ENCODE measurements around the gene NCAM2. TPM values are rescaled to one million over a fixed set of nuclear protein-coding genes. Genes with fewer than 3 reads are reported as not detected.
A peak's percentile ranks its signal among the peaks of the same experiment; 100 is the strongest.
"Not testable (repeated sequence)": the region's sequence is repeated elsewhere in the genome, so short reads cannot be mapped to it uniquely, and the experiment has no call there.

Gene NCAM2
- total RNA-seq, 2 donors from 2014 or later = not detected

GRCh38 chr21:21149445-21149844, 151.2 kb downstream of the NCAM2 start:
- not testable (repeated sequence) for DNase-seq (ENCODE audit: low spot score); H3K4me1 Mint-ChIP-seq (ENCODE audit: low read depth in 2 of 2); H3K36me3 Mint-ChIP-seq; H3K27me3 Mint-ChIP-seq; H3K9me3 Mint-ChIP-seq; H3K4me3 Mint-ChIP-seq; ATAC-seq; H3K27ac Mint-ChIP-seq

- Mint-ChIP-seq H3K4me1 (ENCODE audit: low read depth in 2 of 2) (no peaks in the 10 kb centered on the region), H3K27me3 (peaks cover 0 to 8% of the 10 kb centered on the region in 2 donors), H3K9me3 (no peaks in the 10 kb centered on the region), H3K4me3 (no peak overlapping the region), H3K27ac (no peak overlapping the region), H3K36me3 (no peaks in the 10 kb centered on the region)
- DNase-seq (ENCODE audit: low spot score) (no peak), ATAC-seq (no peak)
Measured at GRCh38 chr21:21151231-21151630, 153.0 kb downstream of the NCAM2 start.

DNA sequence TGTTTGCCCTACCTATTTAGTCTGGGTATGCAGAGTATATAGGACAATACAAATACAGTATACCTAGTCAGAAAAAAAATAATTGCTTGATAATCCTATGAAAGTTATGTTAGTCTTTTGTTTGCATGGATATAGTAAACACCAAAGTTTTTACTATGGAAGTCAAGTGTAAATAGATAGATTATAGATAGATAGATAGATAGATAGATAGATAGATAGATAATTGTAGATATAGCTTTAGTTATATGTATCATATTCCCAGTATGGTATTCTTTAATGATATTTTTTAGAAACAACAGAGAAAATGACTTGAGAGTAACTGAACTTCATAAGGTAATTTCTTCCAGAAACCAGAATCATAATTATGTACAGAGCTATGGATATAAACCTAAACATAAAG, 158.2 kb downstream of the NCAM2 start:
- Mint-ChIP-seq H3K27me3 (peaks cover 0 to 8% of the 10 kb centered on the region in 2 donors), H3K27ac (no peak overlapping the region), H3K9me3 (no peaks in the 10 kb centered on the region), H3K4me3 (no peak overlapping the region), H3K4me1 (ENCODE audit: low read depth in 2 of 2) (no peaks in the 10 kb centered on the region), H3K36me3 (no peaks in the 10 kb centered on the region)
- ATAC-seq = no peak
- no peak for DNase-seq (ENCODE audit: low spot score)

GRCh38 chr21:21156957-21157356, 158.7 kb downstream of the NCAM2 start:
- H3K4me3 Mint-ChIP-seq = no peak overlapping the region

DNA sequence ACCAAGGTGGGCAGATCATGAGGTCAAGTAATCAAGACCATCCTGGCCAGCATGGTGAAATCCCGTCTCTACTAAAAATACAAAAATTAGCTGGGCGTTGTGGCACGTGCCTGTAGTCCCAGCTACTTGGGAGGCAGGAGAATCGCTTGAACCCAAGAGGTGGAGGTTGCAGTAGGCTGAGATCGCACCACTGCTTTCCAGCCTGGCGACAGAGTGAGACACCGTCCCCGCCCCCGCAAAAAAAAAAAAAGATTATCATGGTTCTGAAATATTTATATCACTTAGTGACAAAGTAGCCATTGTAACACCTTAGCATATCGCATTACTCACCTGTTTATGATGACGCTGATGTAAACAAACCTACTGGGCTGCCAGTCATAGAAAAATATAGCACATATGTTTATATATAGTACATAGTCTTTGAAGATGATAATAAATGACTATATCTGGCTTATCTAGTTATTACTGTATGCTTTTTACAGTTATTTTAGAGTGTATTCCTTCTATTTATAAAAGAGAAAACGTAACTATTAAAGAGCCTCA, 160.2 kb downstream of the NCAM2 start:
- Mint-ChIP-seq H3K27ac (no peak overlapping the region), H3K9me3 (no peaks in the 10 kb centered on the region), H3K36me3 (no peaks in the 10 kb centered on the region), H3K4me3 (no peak overlapping the region), H3K27me3 (peaks cover 0 to 1% of the 10 kb centered on the region in 2 donors), H3K4me1 (ENCODE audit: low read depth in 2 of 2) (peaks cover 0 to 2% of the 10 kb centered on the region in 2 donors)
- DNase-seq (ENCODE audit: low spot score) (no peak), ATAC-seq (no peak)

More at GRCh38 chr21:21156957-21157356, 158.7 kb downstream of the NCAM2 start:
- H3K27me3 Mint-ChIP-seq = peaks cover 0 to 8% of the 10 kb centered on the region in 2 donors
- H3K36me3 Mint-ChIP-seq = no peaks in the 10 kb centered on the region
- H3K4me1 Mint-ChIP-seq (ENCODE audit: low read depth in 2 of 2) = no peaks in the 10 kb centered on the region
- H3K27ac Mint-ChIP-seq = no peak overlapping the region
- H3K9me3 Mint-ChIP-seq = no peaks in the 10 kb centered on the region
- DNase-seq (ENCODE audit: low spot score) (no peak), ATAC-seq (no peak)

DNA sequence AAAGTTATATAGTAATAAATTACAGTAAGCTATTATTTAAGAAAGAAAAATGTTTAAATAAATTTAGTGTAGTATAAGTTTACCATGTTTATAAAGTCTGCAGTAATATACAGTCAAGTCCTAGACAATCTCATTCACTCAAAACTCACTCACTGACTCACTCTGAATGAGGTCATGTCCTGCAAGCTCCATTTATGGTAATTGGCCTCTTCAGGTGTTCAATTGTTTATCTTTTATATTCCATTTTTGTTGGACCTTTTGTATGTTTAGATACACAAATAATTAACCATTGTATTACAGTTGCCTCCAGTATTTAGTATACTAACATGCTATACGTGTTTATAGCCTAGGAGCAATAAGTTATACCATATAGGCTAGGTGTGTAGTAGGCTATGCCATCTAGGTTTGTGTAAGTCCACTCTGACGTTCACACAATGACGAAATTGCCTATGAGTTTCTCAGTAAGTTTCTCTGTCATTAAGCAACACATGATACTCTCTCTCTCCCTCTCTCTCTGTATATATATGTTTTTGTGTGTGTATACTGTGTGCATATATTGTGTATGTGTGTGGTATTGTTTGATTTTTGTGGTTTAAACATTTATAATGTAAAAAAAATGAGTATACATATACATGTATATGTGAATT, 161.2 kb downstream of the NCAM2 start:
- no peaks in the 10 kb centered on the region for H3K9me3 Mint-ChIP-seq
- H3K4me1 Mint-ChIP-seq (ENCODE audit: low read depth in 2 of 2) = peaks cover 0 to 2% of the 10 kb centered on the region in 2 donors
- ATAC-seq (no peak), DNase-seq (ENCODE audit: low spot score) (no peak)
- H3K27me3 Mint-ChIP-seq = no peaks in the 10 kb centered on the region
- H3K4me3 Mint-ChIP-seq = no peak overlapping the region
- H3K27ac Mint-ChIP-seq = no peak overlapping the region
- no peaks in the 10 kb centered on the region for H3K36me3 Mint-ChIP-seq

GRCh38 chr21:21162786-21163185, 164.6 kb downstream of the NCAM2 start:
- Mint-ChIP-seq H3K4me1 (ENCODE audit: low read depth in 2 of 2) (peaks cover 0 to 6% of the 10 kb centered on the region in 2 donors), H3K27ac (no peak overlapping the region), H3K27me3 (no peaks in the 10 kb centered on the region), H3K36me3 (no peaks in the 10 kb centered on the region), H3K4me3 (no peak overlapping the region), H3K9me3 (no peaks in the 10 kb centered on the region)
- DNase-seq (ENCODE audit: low spot score) = no peak
- ATAC-seq = no peak

- Mint-ChIP-seq H3K27ac (no peak overlapping the region), H3K4me1 (ENCODE audit: low read depth in 2 of 2) (peaks cover 0 to 6% of the 10 kb centered on the region in 2 donors), H3K9me3 (no peaks in the 10 kb centered on the region), H3K36me3 (no peaks in the 10 kb centered on the region), H3K27me3 (no peaks in the 10 kb centered on the region), H3K4me3 (no peak overlapping the region)
- peak in 1 of 2 donors; percentile 73 for ATAC-seq
- no peak for DNase-seq (ENCODE audit: low spot score)
Measured at GRCh38 chr21:21163904-21164303, 165.7 kb downstream of the NCAM2 start.

DNA sequence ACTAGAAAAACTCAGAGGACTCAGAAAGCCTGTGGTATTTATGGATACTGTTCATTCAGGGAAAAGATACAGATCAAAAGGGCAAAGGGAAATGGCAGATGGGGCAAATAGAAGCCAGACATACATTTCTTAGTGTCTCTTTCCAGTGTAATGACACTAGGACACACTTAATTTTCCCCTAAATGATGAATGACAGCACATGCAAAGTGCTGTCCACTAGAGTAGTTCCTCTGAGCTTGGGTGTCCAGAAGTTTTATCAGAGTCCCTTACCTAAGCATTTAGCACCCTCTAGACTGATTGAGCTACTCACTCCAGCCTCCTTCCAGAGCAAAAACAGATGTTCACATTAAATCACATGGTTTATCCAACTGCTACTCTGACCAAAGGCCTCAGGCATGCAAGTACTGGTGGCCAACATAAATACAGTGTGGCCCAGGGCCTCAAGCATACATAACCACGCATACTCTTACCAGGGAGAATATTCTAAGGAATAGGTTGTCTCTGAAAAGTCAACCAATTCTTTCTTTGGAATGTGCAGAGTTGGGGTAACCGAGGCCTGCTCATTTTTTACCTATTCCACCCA, 166.9 kb downstream of the NCAM2 start:
- Mint-ChIP-seq H3K4me1 (ENCODE audit: low read depth in 2 of 2) (peaks cover 0 to 6% of the 10 kb centered on the region in 2 donors), H3K9me3 (no peaks in the 10 kb centered on the region)
- DNase-seq (ENCODE audit: low spot score) = no peak

GRCh38 chr21:21174676-21175075, 176.5 kb downstream of the NCAM2 start:
- no peak for DNase-seq (ENCODE audit: low spot score)
- H3K4me3 Mint-ChIP-seq = no peak overlapping the region
- H3K9me3 Mint-ChIP-seq = no peaks in the 10 kb centered on the region
- H3K27ac Mint-ChIP-seq = peak overlapping the region in 1 of 2 donors; percentile 72
- no peaks in the 10 kb centered on the region for H3K27me3 Mint-ChIP-seq
- no peak for ATAC-seq
- H3K36me3 Mint-ChIP-seq = no peaks in the 10 kb centered on the region
- peaks cover 4 to 13% of the 10 kb centered on the region in 2 donors for H3K4me1 Mint-ChIP-seq (ENCODE audit: low read depth in 2 of 2)

More for the DNA sequence above, 166.9 kb downstream of the NCAM2 start:
- H3K27me3 Mint-ChIP-seq = no peaks in the 10 kb centered on the region
- no peak overlapping the region for H3K4me3 Mint-ChIP-seq
- H3K27ac Mint-ChIP-seq = peak overlapping the region in 1 of 2 donors; percentile 53
- no peaks in the 10 kb centered on the region for H3K36me3 Mint-ChIP-seq
- ATAC-seq = no peak

- DNase-seq (ENCODE audit: low spot score) (no peak), ATAC-seq (no peak)
- peak overlapping the region; percentile 1 for H3K4me3 Mint-ChIP-seq
- H3K27ac Mint-ChIP-seq = peak overlapping the region; percentile 3 to 68
- no peaks in the 10 kb centered on the region for H3K27me3 Mint-ChIP-seq
- H3K4me1 Mint-ChIP-seq (ENCODE audit: low read depth in 2 of 2) = peaks cover 4 to 11% of the 10 kb centered on the region in 2 donors
- no peaks in the 10 kb centered on the region for H3K9me3 Mint-ChIP-seq
- no peaks in the 10 kb centered on the region for H3K36me3 Mint-ChIP-seq
Measured at GRCh38 chr21:21175798-21176334, 177.7 kb downstream of the NCAM2 start.

- H3K27me3 Mint-ChIP-seq = no peaks in the 10 kb centered on the region
- no peaks in the 10 kb centered on the region for H3K9me3 Mint-ChIP-seq
- H3K36me3 Mint-ChIP-seq = no peaks in the 10 kb centered on the region
- no peak for ATAC-seq
- DNase-seq (ENCODE audit: low spot score) = no peak
- no peak overlapping the region for H3K27ac Mint-ChIP-seq
- no peak overlapping the region for H3K4me3 Mint-ChIP-seq
- peaks cover 4 to 11% of the 10 kb centered on the region in 2 donors for H3K4me1 Mint-ChIP-seq (ENCODE audit: low read depth in 2 of 2)
Measured at GRCh38 chr21:21177353-21177986, 179.3 kb downstream of the NCAM2 start.

GRCh38 chr21:21179619-21180298, 181.6 kb downstream of the NCAM2 start:
- DNase-seq (ENCODE audit: low spot score) (no peak), ATAC-seq (no peak)
- H3K4me1 Mint-ChIP-seq (ENCODE audit: low read depth in 2 of 2) = peaks cover 2 to 11% of the 10 kb centered on the region in 2 donors
- no peaks in the 10 kb centered on the region for H3K9me3 Mint-ChIP-seq
- no peak overlapping the region for H3K27ac Mint-ChIP-seq
- H3K27me3 Mint-ChIP-seq = no peaks in the 10 kb centered on the region
- no peak overlapping the region for H3K4me3 Mint-ChIP-seq
- no peaks in the 10 kb centered on the region for H3K36me3 Mint-ChIP-seq
